ENCODE data around the gene IGBP1. TPM values are rescaled to one million over a fixed set of nuclear protein-coding genes. Genes with fewer than 3 reads are reported as not detected.
"Not testable (repeated sequence)": the region's sequence is repeated elsewhere in the genome, so short reads cannot be mapped to it uniquely, and the experiment has no call there.

IGBP1 gene
- total and polyA plus RNA-seq, 2 experiments from 2014 or later: 33.6 to 57.3 TPM

GRCh38 chrX:70190225-70190624, 57.0 kb downstream of the IGBP1 start:
- H3K9me3 ChIP-seq (ENCODE audit: low read depth): no peaks in the 10 kb centered on the region
- no peak overlapping the region for H3K27ac ChIP-seq
- H3K9ac ChIP-seq: no peak overlapping the region
- H3F3A ChIP-seq (ENCODE audit: insufficient read depth): no peaks in the 10 kb centered on the region
- no peak overlapping the region for H3K4me3 ChIP-seq
- H3K36me3 ChIP-seq (ENCODE audit: low read depth): no peaks in the 10 kb centered on the region
- no peaks in the 10 kb centered on the region for H3K79me2 ChIP-seq (ENCODE audit: insufficient read depth)
- H2AFZ ChIP-seq: no peak overlapping the region
- H4K20me1 ChIP-seq (ENCODE audit: insufficient read depth): no peaks in the 10 kb centered on the region
- H3K4me2 ChIP-seq (ENCODE audit: unreplicated experiment): no peak overlapping the region
- TF ChIP-seq EZH2 (IDR thresholded peaks at IDR 0.05; ENCODE audit: insufficient read depth, poor library complexity, severe bottlenecking) (no peak), EZH2phosphoT487 (IDR thresholded peaks at IDR 0.05; ENCODE audit: insufficient read depth, low read depth) (no peak)
- no peaks in the 10 kb centered on the region for H3K9me2 ChIP-seq (ENCODE audit: insufficient read depth)
- no peaks in the 10 kb centered on the region for H3K27me3 ChIP-seq (replicated peaks; ENCODE audit: insufficient read depth)
- no peaks in the 10 kb centered on the region for H3K4me1 ChIP-seq (ENCODE audit: insufficient read depth)
- in situ Hi-C loops (cut with MboI): no loop called here
- DNase-seq: no peak

- H4K20me1 ChIP-seq (ENCODE audit: insufficient read depth): no peaks in the 10 kb centered on the region
- in situ Hi-C loops (cut with MboI): no loop called here
- H3K79me2 ChIP-seq (ENCODE audit: insufficient read depth): no peaks in the 10 kb centered on the region
- no peaks in the 10 kb centered on the region for H3F3A ChIP-seq (ENCODE audit: insufficient read depth)
- H3K4me2 ChIP-seq (ENCODE audit: unreplicated experiment): peak overlapping the region; percentile 1
- H3K27me3 ChIP-seq (replicated peaks; ENCODE audit: insufficient read depth): no peaks in the 10 kb centered on the region
- no peaks in the 10 kb centered on the region for H3K36me3 ChIP-seq (ENCODE audit: low read depth)
- TF ChIP-seq EZH2phosphoT487 (IDR thresholded peaks at IDR 0.05; ENCODE audit: insufficient read depth, low read depth): no peak
- TF ChIP-seq EZH2 (IDR thresholded peaks at IDR 0.05; ENCODE audit: insufficient read depth, poor library complexity, severe bottlenecking): no peak
- H3K9me3 ChIP-seq (ENCODE audit: low read depth): no peaks in the 10 kb centered on the region
- 25 to 26% methylated on average over 12 of the region's 12 CpGs for WGBS, 2 experiments (ENCODE audit: low coverage in 1 of 2, low lambda C conversion rate in 2 of 2, missing lambda C conversion rate in 2 of 2)
- no peak overlapping the region for H2AFZ ChIP-seq
- no peak overlapping the region for H3K9ac ChIP-seq
- no peaks in the 10 kb centered on the region for H3K9me2 ChIP-seq (ENCODE audit: insufficient read depth)
- peak; percentile 54 for DNase-seq
- H3K27ac ChIP-seq: no peak overlapping the region
- H3K4me3 ChIP-seq: no peak overlapping the region
- no peaks in the 10 kb centered on the region for H3K4me1 ChIP-seq (ENCODE audit: insufficient read depth)
These were observed 63.9 kb downstream of the IGBP1 start for GRCh38 chrX:70196961-70197720.

GRCh38 chrX:70201732-70202131, 68.5 kb downstream of the IGBP1 start:
- no peaks in the 10 kb centered on the region for H3K9me3 ChIP-seq (ENCODE audit: low read depth)
- no peak overlapping the region for H3K9ac ChIP-seq
- no peaks in the 10 kb centered on the region for H3F3A ChIP-seq (ENCODE audit: insufficient read depth)
- no peak for DNase-seq
- no peaks in the 10 kb centered on the region for H4K20me1 ChIP-seq (ENCODE audit: insufficient read depth)
- no peaks in the 10 kb centered on the region for H3K4me1 ChIP-seq (ENCODE audit: insufficient read depth)
- H3K9me2 ChIP-seq (ENCODE audit: insufficient read depth): no peaks in the 10 kb centered on the region
- H3K4me3 ChIP-seq: no peak overlapping the region
- no peak overlapping the region for H3K4me2 ChIP-seq (ENCODE audit: unreplicated experiment)
- TF ChIP-seq EZH2phosphoT487 (IDR thresholded peaks at IDR 0.05; ENCODE audit: insufficient read depth, low read depth) (no peak), EZH2 (IDR thresholded peaks at IDR 0.05; ENCODE audit: insufficient read depth, poor library complexity, severe bottlenecking) (no peak)
- H3K36me3 ChIP-seq (ENCODE audit: low read depth): no peaks in the 10 kb centered on the region
- no peak overlapping the region for H2AFZ ChIP-seq
- no peak overlapping the region for H3K27ac ChIP-seq
- H3K79me2 ChIP-seq (ENCODE audit: insufficient read depth): no peaks in the 10 kb centered on the region
- in situ Hi-C loops (cut with MboI): no loop called here
- no peaks in the 10 kb centered on the region for H3K27me3 ChIP-seq (replicated peaks; ENCODE audit: insufficient read depth)
- 54 to 63% methylated on average over 3 to 5 of the region's 5 CpGs for WGBS, 2 experiments (ENCODE audit: low coverage in 1 of 2, low lambda C conversion rate in 2 of 2, missing lambda C conversion rate in 2 of 2)

DNA sequence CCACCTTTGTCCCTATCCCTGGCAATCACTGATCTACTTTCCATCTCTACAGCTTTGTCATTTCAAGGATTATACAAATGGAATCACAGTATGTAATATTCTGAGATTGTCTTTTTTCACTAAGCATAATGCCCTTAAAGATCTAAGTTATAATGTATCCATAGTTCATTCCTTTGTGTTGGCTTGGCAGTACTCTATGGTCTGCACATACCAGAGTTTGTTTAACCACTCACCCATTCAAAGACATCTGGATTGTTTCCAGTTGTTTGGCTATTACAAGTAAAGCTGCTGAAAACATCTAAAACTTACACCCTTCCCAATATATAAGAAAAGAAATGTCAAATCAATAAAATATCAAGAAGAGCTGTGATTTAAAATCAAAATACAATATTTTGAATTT, 75.2 kb downstream of the IGBP1 start:
- H3K27me3 ChIP-seq (replicated peaks; ENCODE audit: insufficient read depth): no peaks in the 10 kb centered on the region
- no peak overlapping the region for H3K4me3 ChIP-seq
- in situ Hi-C loops (cut with MboI): no loop called here
- no peaks in the 10 kb centered on the region for H3F3A ChIP-seq (ENCODE audit: insufficient read depth)
- H2AFZ ChIP-seq: no peak overlapping the region
- no peaks in the 10 kb centered on the region for H3K9me3 ChIP-seq (ENCODE audit: low read depth)
- no peak for TF ChIP-seq EZH2 (IDR thresholded peaks at IDR 0.05; ENCODE audit: insufficient read depth, poor library complexity, severe bottlenecking)
- TF ChIP-seq EZH2phosphoT487 (IDR thresholded peaks at IDR 0.05; ENCODE audit: insufficient read depth, low read depth): no peak
- no peaks in the 10 kb centered on the region for H3K36me3 ChIP-seq (ENCODE audit: low read depth)
- no peak overlapping the region for H3K9ac ChIP-seq
- H3K9me2 ChIP-seq (ENCODE audit: insufficient read depth): no peaks in the 10 kb centered on the region
- no peak overlapping the region for H3K4me2 ChIP-seq (ENCODE audit: unreplicated experiment)
- no peak overlapping the region for H3K27ac ChIP-seq
- no peaks in the 10 kb centered on the region for H4K20me1 ChIP-seq (ENCODE audit: insufficient read depth)
- no peaks in the 10 kb centered on the region for H3K79me2 ChIP-seq (ENCODE audit: insufficient read depth)
- DNase-seq: peak; percentile 9
- no peaks in the 10 kb centered on the region for H3K4me1 ChIP-seq (ENCODE audit: insufficient read depth)

DNA sequence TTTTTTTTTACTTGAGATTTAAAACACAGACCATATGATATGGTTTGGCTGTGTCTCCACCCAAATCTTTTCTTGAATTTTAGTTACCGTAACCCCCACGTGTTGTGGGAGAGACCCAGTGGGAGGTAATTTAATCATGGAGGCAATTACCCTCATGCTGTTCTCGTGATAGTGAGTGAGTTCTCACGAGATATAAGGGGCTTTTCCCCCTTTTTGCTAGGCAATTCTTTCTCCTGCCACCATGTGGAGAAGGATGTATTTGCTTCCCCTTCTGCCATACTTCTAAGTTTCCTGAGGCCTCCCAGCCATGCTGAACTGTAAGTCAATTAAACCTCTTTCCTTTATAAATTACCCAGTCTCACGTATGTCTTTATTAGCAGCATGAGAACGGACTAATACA, 76.3 kb downstream of the IGBP1 start:
- H3K27me3 ChIP-seq (replicated peaks; ENCODE audit: insufficient read depth); H3K4me1 ChIP-seq (ENCODE audit: insufficient read depth); H3K79me2 ChIP-seq (ENCODE audit: insufficient read depth); DNase-seq; H3K9me2 ChIP-seq (ENCODE audit: insufficient read depth); H4K20me1 ChIP-seq (ENCODE audit: insufficient read depth); H3K36me3 ChIP-seq (ENCODE audit: low read depth); H3K27ac ChIP-seq; H3K9ac ChIP-seq; H3K4me2 ChIP-seq (ENCODE audit: unreplicated experiment); H3F3A ChIP-seq (ENCODE audit: insufficient read depth); H3K4me3 ChIP-seq; in situ Hi-C loops (cut with MboI); H3K9me3 ChIP-seq (ENCODE audit: low read depth); H2AFZ ChIP-seq: not testable (repeated sequence)
- WGBS, 2 experiments (ENCODE audit: low coverage in 1 of 2, low lambda C conversion rate in 2 of 2, missing lambda C conversion rate in 2 of 2): 40 to 42% methylated on average over 6 of the region's 6 CpGs

Other genes with a start within 250 kb of the IGBP1 start
- not detected in 2 replicates for gene AWAT2, start 83.5 kb upstream of the IGBP1 start, total RNA-seq (2014; rRNA removed; shearing (Covaris generic))
- gene AWAT2, start 83.5 kb upstream of the IGBP1 start, polyA plus RNA-seq (2016; fragmentation: Nextera tagmentation; extraction: Ambion mirVana): not detected in 2 replicates
- gene OTUD6A, start 71.0 kb upstream of the IGBP1 start, total RNA-seq (2014; rRNA removed; shearing (Covaris generic)): not detected in 2 replicates
- not detected in 2 replicates for gene OTUD6A, start 71.0 kb upstream of the IGBP1 start, polyA plus RNA-seq (2016; fragmentation: Nextera tagmentation; extraction: Ambion mirVana)
- gene DGAT2L6, start 44.0 kb downstream of the IGBP1 start, total RNA-seq (2014; rRNA removed; shearing (Covaris generic)): not detected in 2 replicates
- gene DGAT2L6, start 44.0 kb downstream of the IGBP1 start, polyA plus RNA-seq (2016; fragmentation: Nextera tagmentation; extraction: Ambion mirVana): not detected in 2 replicates
- gene AWAT1, start 101.2 kb downstream of the IGBP1 start, total RNA-seq (2014; rRNA removed; shearing (Covaris generic)): not detected in 2 replicates
- not detected in 2 replicates for gene AWAT1, start 101.2 kb downstream of the IGBP1 start, polyA plus RNA-seq (2016; fragmentation: Nextera tagmentation; extraction: Ambion mirVana)
- gene P2RY4, start 126.8 kb downstream of the IGBP1 start, total RNA-seq (2014; rRNA removed; shearing (Covaris generic)): not detected in 2 replicates
- gene P2RY4, start 126.8 kb downstream of the IGBP1 start, polyA plus RNA-seq (2016; fragmentation: Nextera tagmentation; extraction: Ambion mirVana): not detected in 2 replicates
- gene ARR3, start 134.9 kb downstream of the IGBP1 start, total RNA-seq (2014; rRNA removed; shearing (Covaris generic)): not detected in 2 replicates
- not detected in 2 replicates for gene ARR3, start 134.9 kb downstream of the IGBP1 start, polyA plus RNA-seq (2016; fragmentation: Nextera tagmentation; extraction: Ambion mirVana)
- not detected in 2 replicates for gene RAB41, start 148.7 kb downstream of the IGBP1 start, total RNA-seq (2014; rRNA removed; shearing (Covaris generic))
- gene RAB41, start 148.7 kb downstream of the IGBP1 start, polyA plus RNA-seq (2016; fragmentation: Nextera tagmentation; extraction: Ambion mirVana): not detected in 2 replicates
- 57.0 and 59.3 TPM in 2 replicates for gene PDZD11, start 156.5 kb downstream of the IGBP1 start, total RNA-seq (2014; rRNA removed; shearing (Covaris generic))
- gene PDZD11, start 156.5 kb downstream of the IGBP1 start, polyA plus RNA-seq (2016; fragmentation: Nextera tagmentation; extraction: Ambion mirVana): 110 and 116 TPM in 2 replicates
- gene KIF4A, start 156.7 kb downstream of the IGBP1 start, total RNA-seq (2014; rRNA removed; shearing (Covaris generic)): 5.6 and 7.5 TPM in 2 replicates
- gene KIF4A, start 156.7 kb downstream of the IGBP1 start, polyA plus RNA-seq (2016; fragmentation: Nextera tagmentation; extraction: Ambion mirVana): 6.5 and 7.6 TPM in 2 replicates